PFSK-1 (cell line): ENCODE measurements around the gene COX19.

Experiments used
- FOXP2 ChIP-seq: optimal IDR thresholded peaks from 2 replicates; pipeline ENCODE3; 2011; ENCODE audit warnings: borderline replicate concordance, control low read depth, inconsistent platforms; ENCODE audit not compliant: insufficient read depth; ENCODE audit errors: extremely low read length, extremely low read depth
- POLR2AphosphoS5 ChIP-seq: IDR thresholded peaks from 2 replicates; pipeline ENCODE4 v1.6.1; 2012; ENCODE audit warnings: low read depth, mild to moderate bottlenecking, control low read depth, low read length, moderate library complexity
- SIN3A ChIP-seq: IDR thresholded peaks from 2 replicates; pipeline ENCODE4 v1.6.1; 2012; ENCODE audit warnings: mild to moderate bottlenecking, low read length, moderate library complexity, borderline replicate concordance; ENCODE audit not compliant: insufficient read depth
- TAF1 ChIP-seq: IDR thresholded peaks from 2 replicates; pipeline ENCODE4 v1.6.1; 2012; ENCODE audit warnings: low read length, control low read depth, borderline replicate concordance; ENCODE audit not compliant: insufficient read depth
- TF ChIP-seq, protein P1 (sequence below), 2 experiments: IDR thresholded peaks; 2 replicates each; pipeline versions ENCODE4 v1.6.1 to v1.8.0; 2011 to 2012; ENCODE audit warnings: low read depth in 2 of 2, low read length in 2 of 2, control low read depth in 1 of 2, inconsistent platforms in 1 of 2, mild to moderate bottlenecking in 1 of 2, moderate library complexity in 1 of 2; ENCODE audit not compliant: insufficient read depth in 1 of 2

COX19 gene

DNA sequence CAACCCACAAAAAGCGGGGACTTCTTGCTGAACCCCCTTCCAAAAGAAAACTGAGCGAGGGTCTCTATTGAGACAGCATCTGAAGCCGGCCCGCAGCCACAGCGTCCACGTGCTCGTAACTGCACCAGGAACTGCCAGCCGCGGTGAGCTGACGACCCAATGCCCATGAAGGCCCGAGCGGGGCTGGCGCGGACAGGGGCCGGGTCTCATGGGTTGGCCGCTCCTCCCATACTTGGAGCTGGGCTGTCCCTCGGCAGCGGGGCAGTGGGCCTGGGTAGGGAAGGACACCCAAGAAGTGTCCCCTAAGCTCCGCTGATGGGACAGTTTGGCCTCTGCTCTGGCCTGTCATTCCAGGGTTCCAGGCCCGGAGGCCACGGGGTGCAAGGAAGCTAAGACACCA, 30.0 kb upstream of the COX19 start:
- TF ChIP-seq SIN3A, result no peak
- TF ChIP-seq TAF1, result no peak
- TF ChIP-seq FOXP2, result no peak
- TF ChIP-seq, protein P1, sequence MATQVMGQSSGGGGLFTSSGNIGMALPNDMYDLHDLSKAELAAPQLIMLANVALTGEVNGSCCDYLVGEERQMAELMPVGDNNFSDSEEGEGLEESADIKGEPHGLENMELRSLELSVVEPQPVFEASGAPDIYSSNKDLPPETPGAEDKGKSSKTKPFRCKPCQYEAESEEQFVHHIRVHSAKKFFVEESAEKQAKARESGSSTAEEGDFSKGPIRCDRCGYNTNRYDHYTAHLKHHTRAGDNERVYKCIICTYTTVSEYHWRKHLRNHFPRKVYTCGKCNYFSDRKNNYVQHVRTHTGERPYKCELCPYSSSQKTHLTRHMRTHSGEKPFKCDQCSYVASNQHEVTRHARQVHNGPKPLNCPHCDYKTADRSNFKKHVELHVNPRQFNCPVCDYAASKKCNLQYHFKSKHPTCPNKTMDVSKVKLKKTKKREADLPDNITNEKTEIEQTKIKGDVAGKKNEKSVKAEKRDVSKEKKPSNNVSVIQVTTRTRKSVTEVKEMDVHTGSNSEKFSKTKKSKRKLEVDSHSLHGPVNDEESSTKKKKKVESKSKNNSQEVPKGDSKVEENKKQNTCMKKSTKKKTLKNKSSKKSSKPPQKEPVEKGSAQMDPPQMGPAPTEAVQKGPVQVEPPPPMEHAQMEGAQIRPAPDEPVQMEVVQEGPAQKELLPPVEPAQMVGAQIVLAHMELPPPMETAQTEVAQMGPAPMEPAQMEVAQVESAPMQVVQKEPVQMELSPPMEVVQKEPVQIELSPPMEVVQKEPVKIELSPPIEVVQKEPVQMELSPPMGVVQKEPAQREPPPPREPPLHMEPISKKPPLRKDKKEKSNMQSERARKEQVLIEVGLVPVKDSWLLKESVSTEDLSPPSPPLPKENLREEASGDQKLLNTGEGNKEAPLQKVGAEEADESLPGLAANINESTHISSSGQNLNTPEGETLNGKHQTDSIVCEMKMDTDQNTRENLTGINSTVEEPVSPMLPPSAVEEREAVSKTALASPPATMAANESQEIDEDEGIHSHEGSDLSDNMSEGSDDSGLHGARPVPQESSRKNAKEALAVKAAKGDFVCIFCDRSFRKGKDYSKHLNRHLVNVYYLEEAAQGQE (IDR thresholded peaks at IDR 0.05; ENCODE audit: insufficient read depth in 1 of 2, low read depth in 2 of 2, low read length in 2 of 2), result no peak
- no peak for TF ChIP-seq POLR2AphosphoS5

DNA sequence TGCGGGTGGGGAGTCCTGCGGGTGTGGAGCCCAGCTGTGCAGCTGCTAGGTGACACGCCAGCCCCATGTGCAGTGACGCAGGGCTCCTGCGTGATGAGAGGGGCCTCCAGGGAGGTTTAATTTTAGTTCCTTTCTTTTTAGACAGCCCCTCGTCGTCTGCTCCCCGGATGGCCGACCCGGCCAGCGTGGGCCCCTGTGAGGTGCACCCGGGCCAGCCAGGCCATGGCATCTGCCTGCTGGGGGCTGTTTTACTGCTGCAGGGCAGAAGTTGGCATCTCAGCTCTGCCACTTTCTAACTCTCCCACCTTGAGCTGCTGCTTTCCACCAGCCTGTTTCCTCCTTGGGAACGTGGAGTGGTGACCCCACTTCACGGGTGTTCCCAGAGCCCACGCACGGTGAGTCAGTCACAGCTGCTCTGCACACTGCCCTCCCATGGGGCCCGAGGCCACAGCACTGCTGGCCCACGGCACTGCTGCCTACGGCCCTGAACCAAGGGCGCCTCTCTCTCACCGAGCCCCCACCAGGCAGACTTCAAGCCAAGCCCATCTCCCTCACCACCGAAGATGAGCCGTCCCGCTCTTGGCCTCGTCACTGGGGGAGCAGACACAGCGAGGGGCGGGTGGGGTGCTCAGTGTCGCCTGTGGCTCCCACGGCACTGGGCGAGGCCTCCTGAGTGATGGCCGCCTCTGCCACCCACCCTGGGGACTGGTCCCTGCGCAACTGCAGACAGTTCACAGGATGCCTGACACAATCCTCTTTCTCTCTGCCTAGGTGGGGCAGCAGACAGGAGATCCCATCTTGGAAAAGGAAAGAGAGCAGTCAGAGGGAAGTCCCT, 28.9 kb upstream of the COX19 start:
- TF ChIP-seq POLR2AphosphoS5, result no peak
- TF ChIP-seq TAF1, result no peak
- TF ChIP-seq FOXP2, result no peak
- no peak for TF ChIP-seq SIN3A
- TF ChIP-seq, protein P1 (IDR thresholded peaks at IDR 0.05; ENCODE audit: insufficient read depth in 1 of 2, low read depth in 2 of 2, low read length in 2 of 2), result no peak

DNA sequence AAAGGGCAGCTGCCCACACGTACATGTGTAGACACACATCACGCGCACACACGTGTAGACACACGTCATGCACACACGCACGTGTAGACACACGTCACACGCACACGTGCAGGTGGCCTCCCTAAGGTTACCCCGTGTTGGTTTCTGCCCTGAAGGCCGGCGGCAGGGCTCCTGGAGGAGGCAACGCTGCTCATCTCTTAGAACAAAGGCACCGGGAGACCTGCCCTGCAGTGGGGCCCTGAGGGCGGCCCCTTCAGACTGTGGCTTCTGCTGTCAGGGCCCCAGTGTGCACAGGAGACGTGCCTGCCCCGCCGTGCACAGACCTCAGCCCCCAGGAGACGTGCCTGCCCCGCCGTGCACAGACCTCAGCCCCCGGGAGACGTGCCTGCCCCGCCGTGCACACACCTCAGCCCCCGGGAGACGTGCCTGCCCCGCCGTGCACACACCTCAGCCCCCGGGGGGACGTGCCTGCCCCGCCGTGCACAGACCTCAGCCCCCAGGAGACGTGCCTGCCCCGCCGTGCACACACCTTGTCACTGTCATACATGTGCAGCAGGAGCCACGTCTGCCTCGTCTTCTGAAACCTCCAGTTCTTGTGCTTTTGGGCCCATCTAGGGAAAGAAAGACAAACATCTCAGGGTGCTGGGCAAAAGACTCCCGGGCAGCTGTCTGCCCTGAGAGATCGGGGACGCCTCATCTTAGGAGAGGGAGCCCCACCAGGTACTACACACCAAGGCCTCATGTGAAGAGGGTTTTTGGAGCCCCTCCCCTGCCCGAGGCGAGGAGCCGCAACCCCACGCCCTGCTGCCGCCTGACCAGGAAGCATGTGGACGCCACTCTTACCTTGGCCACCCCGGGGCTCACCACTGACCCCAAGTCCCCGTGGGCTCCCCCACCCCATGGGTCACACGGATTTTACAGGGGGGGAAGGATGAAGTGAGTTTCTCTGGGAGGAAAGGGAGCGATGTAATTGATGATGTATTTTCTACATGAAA, 24.9 kb upstream of the COX19 start:
- TF ChIP-seq SIN3A (no peak), POLR2AphosphoS5 (no peak), TAF1 (no peak), FOXP2 (no peak)
- TF ChIP-seq, protein P1 (IDR thresholded peaks at IDR 0.05; ENCODE audit: insufficient read depth in 1 of 2, low read depth in 2 of 2, low read length in 2 of 2), result no peak

DNA sequence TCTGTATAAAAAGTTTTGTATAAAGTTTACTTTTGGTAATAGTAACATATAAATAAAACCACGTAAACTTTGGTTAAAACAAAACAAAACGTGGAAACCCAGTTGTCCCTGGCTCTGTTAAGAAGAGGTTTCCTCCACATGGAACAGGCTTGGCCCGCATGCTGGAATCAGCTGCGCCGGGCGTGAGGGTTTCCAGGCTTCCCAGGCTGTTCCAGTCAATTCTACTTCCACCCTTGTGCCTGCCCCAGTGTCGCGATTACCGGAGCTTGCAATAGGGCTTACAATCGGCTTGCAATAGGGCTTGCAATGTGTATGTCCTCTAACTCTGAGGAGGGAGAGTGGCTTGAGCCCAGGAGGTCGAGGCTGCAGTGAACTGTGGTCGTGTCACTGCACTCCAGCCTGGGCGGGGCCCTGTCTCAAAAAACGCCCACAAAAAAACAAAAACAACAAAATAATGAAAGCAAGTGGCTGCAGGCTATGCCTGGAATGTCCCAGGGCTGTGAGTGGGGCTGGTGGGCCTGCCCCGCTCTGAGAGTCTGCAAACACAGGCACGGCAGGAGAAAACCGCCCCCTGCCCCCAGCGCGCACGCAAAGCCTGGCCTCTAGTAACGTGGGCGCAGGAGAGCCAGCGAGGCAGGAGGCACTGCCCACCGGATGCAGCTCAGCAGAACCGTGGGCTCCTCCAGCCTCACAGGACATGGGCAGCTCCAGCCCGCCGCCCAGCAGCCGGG, 24.0 kb upstream of the COX19 start:
- TF ChIP-seq, protein P1 (IDR thresholded peaks at IDR 0.05; ENCODE audit: insufficient read depth in 1 of 2, low read depth in 2 of 2, low read length in 2 of 2), result no peak
- TF ChIP-seq TAF1, result no peak
- TF ChIP-seq FOXP2, result no peak
- TF ChIP-seq POLR2AphosphoS5, result no peak
- TF ChIP-seq SIN3A, result no peak
